Smooth muscle cell (in vitro differentiated cells): ENCODE data around the gene SCRN1. TPM values are rescaled to one million over a fixed set of nuclear protein-coding genes. Genes with fewer than 3 reads are reported as not detected.

Experiments
- DNase-seq: peaks from one replicate; lab custom pipeline; 2025; ENCODE audit not compliant: unreplicated experiment; lab: John Stamatoyannopoulos, UW
- H2AFZ ChIP-seq: fragments of 200-600 bp; sonication (generic); 2 replicates; pipeline ENCODE4 v1.6.0; 2016; ENCODE audit warnings: antibody characterized with exemption, low read depth, mild to moderate bottlenecking
- H3F3A ChIP-seq: fragments of 200-600 bp; sonication (generic); 2 replicates; pipeline ENCODE4 v1.6.0; 2017; ENCODE audit warnings: antibody characterized with exemption, low read depth
- H3K27ac ChIP-seq: fragments of 200-600 bp; sonication (generic); 2 replicates; pipeline ENCODE4 v1.5.1; 2016; ENCODE audit warnings: low read depth, mild to moderate bottlenecking
- H3K27me3 ChIP-seq: fragments of 200-600 bp; sonication (generic); 2 replicates; pipeline ENCODE4 v1.6.1; 2016; ENCODE audit warnings: low read depth, mild to moderate bottlenecking
- H3K36me3 ChIP-seq: fragments of 200-600 bp; sonication (generic); 2 replicates; pipeline ENCODE4 v1.5.1; 2016; ENCODE audit warnings: low read depth
- H3K4me1 ChIP-seq: fragments of 200-600 bp; sonication (generic); 2 replicates; pipeline ENCODE4 v1.5.1; 2016; ENCODE audit warnings: low read depth
- H3K4me2 ChIP-seq: fragments of 200-600 bp; sonication (generic); 2 replicates; pipeline ENCODE4 v1.6.0; 2016; ENCODE audit warnings: mild to moderate bottlenecking
- H3K4me3 ChIP-seq: fragments of 200-600 bp; sonication (generic); 2 replicates; pipeline ENCODE4 v1.5.1; 2016; ENCODE audit warnings: mild to moderate bottlenecking
- H3K79me2 ChIP-seq: fragments of 200-600 bp; sonication (generic); 2 replicates; pipeline ENCODE4 v1.6.0; 2016; ENCODE audit warnings: low read depth, mild to moderate bottlenecking
- H3K9ac ChIP-seq: fragments of 200-600 bp; sonication (generic); 2 replicates; pipeline ENCODE4 v1.6.0; 2016; ENCODE audit warnings: low read depth
- H3K9me3 ChIP-seq: fragments of 200-600 bp; sonication (generic); replicated peaks from 2 replicates; pipeline ENCODE4 v1.5.1; 2016; ENCODE audit warnings: low read depth
- H4K20me1 ChIP-seq: fragments of 200-600 bp; sonication (generic); 2 replicates; pipeline ENCODE4 v1.6.0; 2016; ENCODE audit warnings: low read depth
- WGBS: methylation state at CpG from one replicate; pipeline ENCODE4 v1.1.7; 2016; ENCODE audit warnings: low lambda C conversion rate; 5-methylcytosine and 5-hydroxymethylcytosine counted together
- polyA plus RNA-seq: library from polyadenylated mRNA; unstranded; fragments of >200 nt; fragmentation: Nextera tagmentation; extraction: Ambion mirVana; gene quantifications from 2 replicates; pipeline ENCODE4 v1.2.1, GENCODE V29; 2016
- total RNA-seq: library from RNA; depleted of rRNA; stranded (reverse); fragments of >200 nt; gene quantifications from 2 replicates; pipeline ENCODE4 v1.2.3, GENCODE V29; 2014
- TF ChIP-seq, protein P1 (sequence below): fragments of 200-600 bp; sonication (generic); IDR thresholded peaks from 2 replicates; pipeline ENCODE4 v1.5.1; 2017; ENCODE audit warnings: borderline replicate concordance, mild to moderate bottlenecking, antibody characterized with exemption; ENCODE audit not compliant: insufficient read depth, poor library complexity, severe bottlenecking

SCRN1 gene
- total and polyA plus RNA-seq, 2 experiments from 2014 or later = 67.5 to 84.9 TPM

DNA sequence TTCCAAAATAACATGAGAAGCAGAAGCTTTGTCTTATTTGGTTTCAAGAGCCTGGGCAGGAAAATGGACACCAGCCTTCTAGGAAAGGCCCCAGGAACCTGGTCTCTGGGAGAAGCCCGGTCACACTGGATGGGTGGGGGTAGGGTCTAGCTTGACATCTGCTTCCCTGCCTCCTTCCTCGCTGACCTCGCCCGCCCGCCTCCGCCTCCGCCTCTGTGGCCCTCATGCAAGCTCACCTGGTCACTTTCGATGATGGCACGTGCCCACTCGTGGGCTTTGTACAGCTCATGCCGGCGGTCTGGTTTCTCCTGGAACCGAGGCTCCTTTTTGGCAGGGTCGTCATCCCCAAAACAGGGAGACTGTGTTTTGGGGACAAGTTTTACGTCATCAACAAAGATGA lies 63.4 kb downstream of the SCRN1 start:
- TF ChIP-seq, protein P1, sequence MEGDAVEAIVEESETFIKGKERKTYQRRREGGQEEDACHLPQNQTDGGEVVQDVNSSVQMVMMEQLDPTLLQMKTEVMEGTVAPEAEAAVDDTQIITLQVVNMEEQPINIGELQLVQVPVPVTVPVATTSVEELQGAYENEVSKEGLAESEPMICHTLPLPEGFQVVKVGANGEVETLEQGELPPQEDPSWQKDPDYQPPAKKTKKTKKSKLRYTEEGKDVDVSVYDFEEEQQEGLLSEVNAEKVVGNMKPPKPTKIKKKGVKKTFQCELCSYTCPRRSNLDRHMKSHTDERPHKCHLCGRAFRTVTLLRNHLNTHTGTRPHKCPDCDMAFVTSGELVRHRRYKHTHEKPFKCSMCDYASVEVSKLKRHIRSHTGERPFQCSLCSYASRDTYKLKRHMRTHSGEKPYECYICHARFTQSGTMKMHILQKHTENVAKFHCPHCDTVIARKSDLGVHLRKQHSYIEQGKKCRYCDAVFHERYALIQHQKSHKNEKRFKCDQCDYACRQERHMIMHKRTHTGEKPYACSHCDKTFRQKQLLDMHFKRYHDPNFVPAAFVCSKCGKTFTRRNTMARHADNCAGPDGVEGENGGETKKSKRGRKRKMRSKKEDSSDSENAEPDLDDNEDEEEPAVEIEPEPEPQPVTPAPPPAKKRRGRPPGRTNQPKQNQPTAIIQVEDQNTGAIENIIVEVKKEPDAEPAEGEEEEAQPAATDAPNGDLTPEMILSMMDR = no peak
- Histone ChIP-seq H4K20me1 (peaks cover 43% of the 10 kb centered on the region), H3F3A (no peaks in the 10 kb centered on the region), H2AFZ (no peak overlapping the region), H3K79me2 (no peaks in the 10 kb centered on the region), H3K4me2 (no peak overlapping the region), H3K4me3 (no peak overlapping the region), H3K4me1 (no peaks in the 10 kb centered on the region), H3K27ac (no peak overlapping the region), H3K36me3 (no peaks in the 10 kb centered on the region), H3K9ac (no peak overlapping the region), H3K27me3 (no peaks in the 10 kb centered on the region), H3K9me3 (no peaks in the 10 kb centered on the region)
- WGBS = 97% methylated on average over 15 of the region's 15 CpGs
- DNase-seq = no peak

DNA sequence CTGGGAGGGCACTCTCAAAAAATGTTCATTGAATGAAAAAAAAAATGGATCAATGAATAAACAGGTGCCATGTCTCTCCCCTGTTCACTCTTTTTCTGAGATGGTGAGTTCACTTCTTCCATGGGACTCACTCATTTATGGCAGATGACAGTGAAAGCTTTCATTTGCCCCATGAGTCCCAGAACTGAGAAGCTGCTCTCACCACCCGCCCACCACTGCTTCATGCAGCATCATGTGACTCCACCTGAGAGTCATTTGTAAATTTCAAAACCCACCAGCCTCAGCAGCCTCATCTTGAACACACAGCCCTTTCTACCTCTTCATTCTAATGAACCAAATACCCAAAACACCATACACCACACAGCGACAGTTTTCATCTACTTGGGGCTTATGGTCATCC lies 64.9 kb downstream of the SCRN1 start:
- 100% methylated on average over 2 of the region's 2 CpGs for WGBS
- H4K20me1 ChIP-seq = peaks cover 44% of the 10 kb centered on the region
- TF ChIP-seq, protein P1 = no peak
- H3K4me3 ChIP-seq = no peak overlapping the region
- H3K9ac ChIP-seq = no peak overlapping the region
- H3F3A ChIP-seq = no peaks in the 10 kb centered on the region
- no peak overlapping the region for H2AFZ ChIP-seq
- no peaks in the 10 kb centered on the region for H3K9me3 ChIP-seq
- H3K79me2 ChIP-seq = no peaks in the 10 kb centered on the region
- H3K27me3 ChIP-seq = no peaks in the 10 kb centered on the region
- no peaks in the 10 kb centered on the region for H3K36me3 ChIP-seq
- no peaks in the 10 kb centered on the region for H3K4me1 ChIP-seq
- DNase-seq = no peak
- no peak overlapping the region for H3K4me2 ChIP-seq
- H3K27ac ChIP-seq = no peak overlapping the region

DNA sequence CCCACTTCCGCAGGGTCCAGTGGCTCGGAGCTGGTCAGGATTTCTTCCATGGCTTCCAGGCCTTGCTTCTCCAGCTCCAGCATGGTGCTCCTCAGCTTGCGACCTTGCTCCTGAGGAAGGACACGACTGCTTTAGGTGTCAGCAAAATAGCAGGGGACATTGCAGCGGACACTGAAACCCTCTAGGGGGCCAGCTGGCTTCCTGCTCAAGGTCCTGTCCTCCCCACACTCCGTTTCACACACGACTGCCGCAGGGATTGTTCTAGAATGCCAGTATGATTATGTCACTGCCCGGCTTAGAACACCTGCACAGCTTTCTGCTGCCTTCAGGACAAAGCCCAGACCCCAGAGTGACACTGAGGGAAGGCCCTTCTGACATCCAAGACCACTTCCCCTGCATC lies 65.6 kb downstream of the SCRN1 start:
- H3K4me2 ChIP-seq = no peak overlapping the region
- H4K20me1 ChIP-seq = peaks cover 37% of the 10 kb centered on the region
- H3K36me3 ChIP-seq = peaks cover 5% of the 10 kb centered on the region
- H3K79me2 ChIP-seq = no peaks in the 10 kb centered on the region
- H3K27me3 ChIP-seq = no peaks in the 10 kb centered on the region
- no peak overlapping the region for H3K4me3 ChIP-seq
- no peak overlapping the region for H2AFZ ChIP-seq
- 86% methylated on average over 9 of the region's 9 CpGs for WGBS
- no peaks in the 10 kb centered on the region for H3K4me1 ChIP-seq
- TF ChIP-seq, protein P1 = no peak
- no peak for DNase-seq
- H3K9me3 ChIP-seq = no peaks in the 10 kb centered on the region
- H3F3A ChIP-seq = no peaks in the 10 kb centered on the region
- H3K27ac ChIP-seq = no peak overlapping the region
- H3K9ac ChIP-seq = no peak overlapping the region

DNA sequence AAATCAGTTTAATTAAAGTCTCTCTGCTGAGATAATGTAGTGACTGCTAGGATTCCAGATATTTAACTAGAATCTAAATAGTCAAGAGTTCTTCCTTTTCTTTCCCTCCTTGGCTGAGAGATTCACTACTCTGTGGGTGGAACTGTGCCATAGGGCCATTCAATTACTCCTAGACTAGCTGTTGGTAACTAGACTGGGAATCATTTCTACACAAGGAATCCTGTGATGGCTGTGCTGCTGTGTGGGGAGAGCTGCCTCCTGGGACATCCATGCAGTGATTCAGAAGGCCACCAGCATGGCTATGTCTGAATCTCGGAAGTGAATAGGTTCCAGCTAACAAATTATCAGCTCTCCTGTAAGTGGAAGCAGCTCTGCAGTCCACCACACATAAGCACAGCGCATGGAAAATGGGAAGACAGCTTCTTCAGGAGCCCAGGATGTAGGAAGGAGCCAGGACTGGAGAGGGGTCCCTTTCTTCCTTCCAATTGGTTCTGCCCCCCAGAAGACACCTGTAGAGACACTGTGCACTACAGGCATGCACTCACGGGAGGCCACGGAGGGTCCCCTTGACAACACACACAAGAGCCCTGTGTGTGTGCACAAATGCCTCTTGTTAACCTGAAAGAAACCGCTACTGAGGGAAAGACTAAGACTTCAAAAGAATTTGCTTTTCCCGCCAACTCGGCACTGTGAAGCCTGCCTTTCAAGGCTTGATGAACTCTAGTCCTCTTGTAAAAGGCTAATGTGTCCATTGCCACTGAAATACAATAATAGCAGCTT lies 66.5 kb downstream of the SCRN1 start:
- peaks cover 32% of the 10 kb centered on the region for H4K20me1 ChIP-seq
- no peak overlapping the region for H3K4me3 ChIP-seq
- 69% methylated on average over 7 of the region's 7 CpGs for WGBS
- H3K27me3 ChIP-seq = no peaks in the 10 kb centered on the region
- peaks cover 7% of the 10 kb centered on the region for H3K36me3 ChIP-seq
- TF ChIP-seq, protein P1 = no peak
- DNase-seq = no peak
- H3K4me1 ChIP-seq = no peaks in the 10 kb centered on the region
- H3K9me3 ChIP-seq = no peaks in the 10 kb centered on the region
- no peak overlapping the region for H3K4me2 ChIP-seq
- no peak overlapping the region for H3K27ac ChIP-seq
- H2AFZ ChIP-seq = no peak overlapping the region
- H3F3A ChIP-seq = no peaks in the 10 kb centered on the region
- no peaks in the 10 kb centered on the region for H3K79me2 ChIP-seq
- H3K9ac ChIP-seq = no peak overlapping the region
